MCF 10A (cell line): ENCODE data around the gene ZFHX3. TPM values are rescaled to one million over a fixed set of nuclear protein-coding genes. Genes with fewer than 3 reads are reported as not detected.

Experiments
- BruUV-seq: library from RNA; stranded (reverse); fragments of 400-500 nt; replicated peaks from 2 replicates; lab custom pipeline; 2021; lab: Mats Ljungman, UMichigan
- CTCF ChIA-PET: fragments of 300-600 bp; sonication (Branson Sonifier 250); formaldehyde crosslinking; extraction: SDS; loops from one replicate; lab custom pipeline; 2021; ENCODE audit warnings: antibody characterized with exemption, inconsistent platforms; lab: Yijun Ruan, JAX
- POLR2A ChIA-PET: fragments of 300-600, 350-650 bp; sonication (Branson Sonifier 250); formaldehyde crosslinking; extraction: SDS; loops from one replicate; lab custom pipeline; 2020; ENCODE audit warnings: antibody characterized with exemption, inconsistent platforms; lab: Yijun Ruan, JAX
- DNase-seq: peaks from one replicate; pipeline ENCODE4 v3.0.0-alpha.2; 2018; ENCODE audit not compliant: unreplicated experiment
- H3K27ac Mint-ChIP-seq: one replicate; pipeline ENCODE4 v1.8.0; 2022; ENCODE audit warnings: mild to moderate bottlenecking, low read depth, mixed read lengths; ENCODE audit not compliant: unreplicated experiment
- H3K27me3 Mint-ChIP-seq: one replicate; pipeline ENCODE4 v1.8.0; 2022; ENCODE audit warnings: mixed read lengths; ENCODE audit not compliant: insufficient read depth, unreplicated experiment
- H3K36me3 Mint-ChIP-seq: one replicate; pipeline ENCODE4 v1.8.0; 2022; ENCODE audit warnings: mild to moderate bottlenecking, moderate library complexity, mixed read lengths; ENCODE audit not compliant: insufficient read depth, unreplicated experiment
- H3K4me1 Mint-ChIP-seq: one replicate; pipeline ENCODE4 v1.8.0; 2022; ENCODE audit warnings: mixed read lengths; ENCODE audit not compliant: insufficient read depth, unreplicated experiment
- H3K4me3 Mint-ChIP-seq: one replicate; pipeline ENCODE4 v1.8.0; 2022; ENCODE audit warnings: mild to moderate bottlenecking, moderate library complexity, mixed read lengths; ENCODE audit not compliant: unreplicated experiment
- H3K9me3 Mint-ChIP-seq: one replicate; pipeline ENCODE4 v1.8.0; 2022; ENCODE audit warnings: mixed read lengths; ENCODE audit not compliant: unreplicated experiment
- CTCF ChIP-seq: fragments of 200-600 bp; IDR thresholded peaks from one replicate; pipeline ENCODE4 v1.8.0; 2022; ENCODE audit warnings: antibody characterized with exemption, mild to moderate bottlenecking; ENCODE audit not compliant: unreplicated experiment
- intact Hi-C: fragments of 100-400 bp; cut with micrococcal nuclease; formaldehyde crosslinking; loops from 2 replicates; pipeline ENCODE4 v1.14.1; 2022
- total RNA-seq: library from RNA; stranded (reverse); gene quantifications from 2 replicates; pipeline ENCODE4 v1.2.3, GENCODE V29; 2022

ZFHX3 gene
- total RNA-seq, 1 experiment from 2014 or later, result 27.4 TPM

- no TSS peak for BruUV-seq
- no peak overlapping the region for H3K27ac Mint-ChIP-seq
- no peak for TF ChIP-seq CTCF
- H3K4me1 Mint-ChIP-seq, result peaks cover 8% of the 10 kb centered on the region
- ChIA-PET CTCF (no interaction called here), POLR2A (no interaction called here)
- H3K4me3 Mint-ChIP-seq, result no peak overlapping the region
- intact Hi-C loops, result no loop called here
- H3K27me3 Mint-ChIP-seq, result no peaks in the 10 kb centered on the region
- H3K9me3 Mint-ChIP-seq, result no peaks in the 10 kb centered on the region
- DNase-seq, result no peak
- H3K36me3 Mint-ChIP-seq, result peaks cover 19% of the 10 kb centered on the region
These were observed 19.7 kb downstream of the ZFHX3 start for GRCh38 chr16:73028263-73028662.

- no TSS peak for BruUV-seq
- Mint-ChIP-seq H3K27ac (no peak overlapping the region), H3K9me3 (no peaks in the 10 kb centered on the region)
These were observed 20.2 kb downstream of the ZFHX3 start for GRCh38 chr16:73027685-73028111.

GRCh38 chr16:73026754-73027684 lies 20.9 kb downstream of the ZFHX3 start:
- H3K4me1 Mint-ChIP-seq, result peaks cover 8% of the 10 kb centered on the region
- no peak overlapping the region for H3K27ac Mint-ChIP-seq
- intact Hi-C loops, result no loop called here
- CTCF ChIA-PET, result interaction anchor here (0.6 to 1.1 kb wide), 2 partner anchors 10 to 56 kb away, joined by 3 read pairs; no protein-coding TSS in a partner anchor
- no peaks in the 10 kb centered on the region for H3K9me3 Mint-ChIP-seq
- DNase-seq, result no peak
- no peaks in the 10 kb centered on the region for H3K27me3 Mint-ChIP-seq
- peaks cover 19% of the 10 kb centered on the region for H3K36me3 Mint-ChIP-seq
- no TSS peak for BruUV-seq
- POLR2A ChIA-PET, result interaction anchor here (0.7 kb wide), 1 partner anchor 15 kb away, joined by 3 read pairs; no protein-coding TSS in a partner anchor
- H3K4me3 Mint-ChIP-seq, result no peak overlapping the region
- no peak for TF ChIP-seq CTCF

More at GRCh38 chr16:73027685-73028111, 20.2 kb downstream of the ZFHX3 start:
- POLR2A ChIA-PET, result interaction anchor here (0.7 kb wide), 1 partner anchor 16 kb away, joined by 3 read pairs; no protein-coding TSS in a partner anchor
- Mint-ChIP-seq H3K4me3 (no peak overlapping the region), H3K36me3 (peaks cover 19% of the 10 kb centered on the region), H3K4me1 (peaks cover 8% of the 10 kb centered on the region), H3K27me3 (no peaks in the 10 kb centered on the region)
- DNase-seq, result no peak
- CTCF ChIA-PET, result no interaction called here
- TF ChIP-seq CTCF, result no peak
- intact Hi-C loops, result no loop called here

GRCh38 chr16:73025856-73026210 lies 22.1 kb downstream of the ZFHX3 start:
- POLR2A ChIA-PET, result no interaction called here
- no peaks in the 10 kb centered on the region for H3K27me3 Mint-ChIP-seq
- no TSS peak for BruUV-seq
- H3K9me3 Mint-ChIP-seq, result no peaks in the 10 kb centered on the region
- no peak overlapping the region for H3K4me3 Mint-ChIP-seq
- CTCF ChIA-PET, result no interaction called here
- H3K27ac Mint-ChIP-seq, result no peak overlapping the region
- no peak for TF ChIP-seq CTCF
- peaks cover 10% of the 10 kb centered on the region for H3K4me1 Mint-ChIP-seq
- H3K36me3 Mint-ChIP-seq, result peaks cover 18% of the 10 kb centered on the region
- intact Hi-C loops, result no loop called here
- no peak for DNase-seq
